Measurements from ENCODE around the gene KCNMA1.
"Not testable (repeated sequence)": the region's sequence is repeated elsewhere in the genome, so short reads cannot be mapped to it uniquely, and the experiment has no call there.

The KCNMA1 gene

DNA sequence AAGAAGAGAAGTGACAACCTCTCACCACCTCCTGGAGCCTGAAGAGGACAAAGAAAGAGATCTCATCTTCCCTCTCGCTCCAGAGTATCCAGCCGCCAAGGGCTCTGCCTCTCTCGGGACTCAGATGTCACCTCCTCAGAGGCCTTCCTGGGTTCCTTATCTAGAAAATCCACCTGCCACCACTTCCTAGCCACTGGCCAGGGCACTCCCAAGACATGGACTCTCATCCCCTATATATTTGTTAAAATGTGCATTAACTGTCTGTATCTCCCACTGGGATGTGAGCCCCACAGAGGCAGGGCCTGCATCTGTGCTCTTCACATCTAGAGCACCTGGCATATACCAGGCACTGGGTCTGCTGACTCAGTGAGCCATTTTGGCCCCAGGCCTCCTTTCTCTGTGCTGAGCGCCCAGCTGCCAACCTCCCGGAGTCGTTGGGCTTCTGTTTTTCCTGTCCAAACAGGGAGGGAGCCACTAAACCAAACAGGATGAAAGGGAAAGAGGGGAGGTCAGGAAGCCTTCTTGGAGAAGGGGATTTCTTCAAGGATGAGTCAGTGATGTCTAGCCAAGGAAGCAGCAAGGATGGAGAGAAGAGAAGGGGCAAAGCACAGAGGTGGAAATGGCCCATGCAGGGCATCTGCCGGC lies 58.9 kb downstream of the KCNMA1 start:
- no peak for DNase-seq

DNA sequence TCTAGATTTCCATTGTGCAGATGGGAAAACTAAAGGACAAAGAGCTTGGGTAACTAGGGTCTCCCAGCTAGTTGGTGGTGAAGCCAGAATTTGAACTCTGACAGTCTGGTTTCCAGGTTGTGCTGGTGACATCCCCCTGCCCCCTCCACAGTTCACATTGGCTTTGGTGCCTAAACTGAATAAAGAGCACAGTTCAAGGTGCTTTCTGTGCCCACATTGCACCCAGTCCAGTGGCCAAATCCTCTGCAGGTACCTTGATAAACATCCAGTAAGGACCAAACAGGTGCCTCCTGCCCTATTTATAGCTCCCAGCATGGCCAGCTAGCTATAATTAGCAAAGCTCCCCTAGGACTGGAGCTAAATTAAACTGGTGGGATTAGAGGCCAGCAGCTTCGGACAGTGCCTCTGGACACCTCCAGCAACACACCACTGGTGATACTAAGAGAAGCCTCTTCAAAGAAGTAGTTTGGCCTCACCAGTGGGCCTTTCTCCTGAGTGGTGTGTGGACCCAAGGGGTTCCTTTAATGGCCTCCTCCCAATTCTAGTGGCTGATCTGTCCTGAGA lies 59.9 kb downstream of the KCNMA1 start:
- no peak for DNase-seq

DNA sequence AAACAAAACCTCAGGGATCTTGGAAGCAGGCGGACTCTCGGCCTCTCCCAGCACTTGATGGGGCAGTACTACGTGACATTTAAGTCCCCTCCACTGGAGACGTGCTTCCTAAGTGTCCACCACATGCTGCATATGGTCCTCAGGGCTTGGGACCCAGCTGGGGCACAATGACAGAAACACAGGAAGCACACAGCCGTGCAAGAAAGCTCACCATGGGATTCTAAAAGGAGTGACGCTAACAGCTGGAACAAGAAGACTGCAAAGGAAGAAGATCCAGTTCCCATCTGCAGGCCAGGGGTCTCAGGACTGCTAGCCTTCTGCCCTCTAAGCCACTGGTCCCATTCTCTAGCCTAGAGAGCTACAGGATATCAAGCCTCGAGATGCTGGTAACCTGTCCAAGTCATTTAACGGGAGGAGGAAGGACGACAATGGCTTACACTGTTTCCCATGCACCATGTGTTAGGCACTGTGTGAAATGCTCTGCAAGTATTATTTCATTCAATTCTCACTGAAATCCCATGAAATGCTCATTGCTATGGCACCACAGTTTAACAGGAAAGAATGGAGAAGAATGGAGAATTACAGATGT lies 61.1 kb downstream of the KCNMA1 start:
- no peak for DNase-seq

DNA sequence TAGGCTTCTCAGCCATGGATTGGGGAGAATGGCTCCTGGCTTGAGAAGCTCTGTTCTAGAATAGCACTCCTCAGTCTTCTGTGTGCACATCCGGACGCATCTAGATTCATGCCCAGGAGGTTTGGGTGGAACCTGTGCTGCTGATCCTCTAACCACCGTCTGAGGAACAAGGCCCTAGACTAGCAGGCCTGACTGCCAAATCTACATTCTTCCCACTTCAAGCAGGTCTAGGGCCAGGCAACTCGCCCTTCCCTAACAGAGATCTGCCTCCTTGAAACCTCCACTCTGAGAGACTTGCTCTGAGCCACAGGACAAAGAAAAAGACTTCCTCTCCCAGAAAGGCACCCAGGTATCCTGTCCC lies 61.6 kb downstream of the KCNMA1 start:
- no peak for DNase-seq

DNA sequence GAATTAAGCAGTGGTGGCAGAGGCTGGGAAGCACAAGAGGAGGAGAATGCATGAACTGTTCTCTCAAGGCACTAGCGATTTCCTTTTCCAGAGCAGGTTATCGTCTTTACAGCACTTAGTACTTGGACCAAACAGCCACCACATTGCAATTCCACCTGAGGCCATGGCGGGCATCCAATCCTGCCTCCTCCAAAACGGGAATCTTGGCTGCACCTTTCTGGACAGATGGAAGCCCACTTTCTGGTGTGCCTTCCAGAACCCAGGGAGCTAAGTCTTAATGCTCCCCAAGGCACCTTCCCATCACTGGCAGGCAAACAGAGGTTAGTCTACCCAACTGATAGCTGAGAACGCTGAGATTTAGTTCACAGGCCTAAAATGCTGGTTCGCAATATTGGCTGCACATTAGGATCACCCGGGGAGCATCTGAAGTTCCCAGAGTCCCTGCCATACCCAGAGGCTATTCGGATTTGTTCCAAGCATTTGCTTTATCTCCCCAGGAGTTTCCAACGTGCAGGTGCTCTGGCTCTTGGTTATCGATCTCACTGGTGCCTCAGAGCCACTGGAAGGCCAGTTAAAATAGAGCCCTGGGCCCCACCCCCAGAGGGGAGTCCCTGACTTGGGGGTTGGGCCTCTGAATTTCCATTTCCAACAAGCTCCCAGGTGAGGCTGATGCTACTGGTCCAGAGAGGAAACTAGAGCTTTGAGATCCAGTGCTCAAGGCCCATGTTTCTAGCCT lies 62.2 kb downstream of the KCNMA1 start:
- DNase-seq = no peak

DNA sequence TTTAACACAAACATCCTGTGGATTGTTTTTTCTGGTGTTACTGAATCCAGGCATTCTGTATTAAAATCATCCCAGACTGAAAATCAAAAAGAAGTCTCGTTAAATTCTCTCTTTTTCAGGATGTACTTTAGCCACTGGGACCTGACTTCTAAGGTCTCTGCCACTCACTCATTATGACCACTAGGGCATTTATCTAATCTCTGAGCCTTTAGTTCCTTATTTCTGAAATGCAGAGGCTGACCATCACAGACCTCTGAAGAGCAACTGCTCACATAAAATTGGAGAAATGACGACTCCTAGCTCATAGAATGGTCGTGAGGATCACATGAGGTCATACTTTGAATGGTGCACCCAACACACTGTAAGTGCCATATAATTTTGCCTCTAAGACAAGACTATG lies 63.2 kb downstream of the KCNMA1 start:
- no peak for DNase-seq

DNA sequence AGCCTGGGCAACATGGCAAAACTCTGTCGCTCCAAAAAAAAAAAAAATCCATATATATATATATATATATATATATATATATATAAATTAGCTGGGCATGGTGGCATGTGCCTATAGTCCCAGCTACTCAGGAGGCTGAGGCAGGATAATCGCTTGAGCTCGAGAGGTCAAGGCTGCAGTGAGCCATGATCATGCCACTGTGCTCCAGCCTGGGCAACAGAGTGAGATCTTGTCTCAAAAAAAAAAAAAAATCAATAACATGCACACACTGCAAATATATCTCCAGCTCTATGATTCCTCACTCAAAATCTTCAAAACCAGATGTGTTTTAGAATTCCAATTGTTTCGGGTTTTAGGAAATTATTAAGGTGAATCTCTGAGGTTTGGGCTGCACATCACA lies 65.1 kb downstream of the KCNMA1 start:
- DNase-seq = not testable (repeated sequence)

DNA sequence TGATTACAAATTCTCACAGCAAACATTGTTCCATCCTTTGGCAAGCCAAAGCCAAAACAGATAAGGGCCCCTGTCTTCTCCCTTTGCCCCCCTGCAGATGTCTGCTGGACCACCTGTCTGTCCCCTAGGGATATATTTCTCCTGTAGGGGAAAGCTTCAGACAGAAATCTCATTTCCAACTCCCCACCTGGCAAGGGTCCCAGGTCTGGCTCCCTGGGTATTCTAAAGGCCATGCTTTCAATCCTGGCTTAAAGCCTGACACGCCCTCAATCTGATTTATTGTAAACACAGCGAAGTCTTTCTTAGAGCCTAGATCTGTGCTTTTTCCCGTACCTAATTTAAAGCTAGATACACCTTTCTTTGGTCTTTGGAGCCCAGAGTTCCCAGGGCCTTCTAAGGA lies 66.1 kb downstream of the KCNMA1 start:
- no peak for DNase-seq

DNA sequence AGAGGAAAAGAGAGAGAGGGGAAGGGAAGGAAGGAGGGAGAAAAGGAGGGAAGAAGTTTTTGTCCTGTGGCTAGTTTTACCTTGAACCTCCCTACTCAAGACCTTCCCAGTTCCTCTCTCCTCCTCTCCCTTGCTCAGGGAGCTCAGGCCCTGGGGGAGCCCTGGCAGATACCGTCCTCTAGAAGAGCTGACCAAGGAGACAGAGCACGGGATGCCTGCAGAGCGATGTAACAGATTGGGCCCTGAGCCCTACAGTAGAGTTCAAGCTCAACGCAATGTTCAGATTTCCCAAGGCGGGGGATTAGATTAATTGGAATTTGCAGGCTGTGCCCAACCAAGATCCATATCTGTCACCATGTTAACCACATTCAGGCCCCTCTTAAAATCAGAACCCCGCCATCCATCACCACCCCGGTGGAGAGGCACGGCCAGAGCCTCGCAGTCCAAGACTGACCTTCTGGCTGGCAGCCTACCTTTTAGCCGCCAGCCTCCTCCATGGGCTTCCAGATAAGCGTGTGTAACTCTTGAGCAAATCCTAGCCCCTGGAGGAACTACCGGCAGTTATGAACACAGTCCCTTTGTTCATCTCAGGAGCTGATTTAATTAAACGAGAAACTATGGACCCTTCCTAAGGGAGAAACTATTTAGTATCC lies 70.6 kb downstream of the KCNMA1 start:
- no peak for DNase-seq

DNA sequence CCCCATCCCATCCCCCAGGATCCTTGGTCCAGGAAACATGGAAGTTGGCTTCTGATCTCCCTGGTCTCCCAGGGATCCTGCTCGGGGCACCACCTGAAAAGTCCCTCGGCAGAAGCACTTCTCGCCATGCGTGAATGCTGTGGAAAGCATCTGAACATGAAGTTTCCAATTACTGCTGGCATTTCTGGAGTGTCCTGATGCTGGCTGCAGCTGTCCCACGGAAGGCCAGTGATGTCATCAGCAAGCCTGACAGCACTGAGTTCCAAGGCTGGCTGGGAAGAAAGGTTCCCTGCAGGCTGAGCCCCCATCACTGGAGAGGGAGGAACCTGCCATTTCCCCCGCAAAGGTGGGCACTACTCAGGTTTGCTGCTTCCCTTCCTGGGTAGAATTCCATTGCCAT lies 71.4 kb downstream of the KCNMA1 start:
- DNase-seq = no peak

DNA sequence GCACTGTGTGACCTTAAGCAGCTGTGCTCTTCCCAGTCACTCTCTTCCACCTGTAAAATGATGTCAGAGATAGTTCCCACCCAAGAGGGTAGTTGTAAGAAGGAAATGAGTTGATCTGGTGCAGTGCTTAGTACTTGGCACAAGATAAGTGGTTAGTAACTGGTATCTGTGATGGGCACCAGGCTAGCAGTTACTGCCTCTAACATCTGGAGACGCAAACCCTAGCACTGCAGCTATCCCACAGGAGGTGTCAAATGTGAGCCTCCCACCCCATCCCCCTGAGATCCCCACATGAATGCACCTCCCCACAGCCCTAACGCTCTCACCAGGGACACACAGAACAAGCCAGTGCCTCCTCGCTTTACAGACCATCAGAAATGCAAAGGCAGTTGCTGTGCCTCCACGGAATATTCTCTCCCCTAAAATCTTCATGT lies 72.0 kb downstream of the KCNMA1 start:
- no peak for DNase-seq

DNA sequence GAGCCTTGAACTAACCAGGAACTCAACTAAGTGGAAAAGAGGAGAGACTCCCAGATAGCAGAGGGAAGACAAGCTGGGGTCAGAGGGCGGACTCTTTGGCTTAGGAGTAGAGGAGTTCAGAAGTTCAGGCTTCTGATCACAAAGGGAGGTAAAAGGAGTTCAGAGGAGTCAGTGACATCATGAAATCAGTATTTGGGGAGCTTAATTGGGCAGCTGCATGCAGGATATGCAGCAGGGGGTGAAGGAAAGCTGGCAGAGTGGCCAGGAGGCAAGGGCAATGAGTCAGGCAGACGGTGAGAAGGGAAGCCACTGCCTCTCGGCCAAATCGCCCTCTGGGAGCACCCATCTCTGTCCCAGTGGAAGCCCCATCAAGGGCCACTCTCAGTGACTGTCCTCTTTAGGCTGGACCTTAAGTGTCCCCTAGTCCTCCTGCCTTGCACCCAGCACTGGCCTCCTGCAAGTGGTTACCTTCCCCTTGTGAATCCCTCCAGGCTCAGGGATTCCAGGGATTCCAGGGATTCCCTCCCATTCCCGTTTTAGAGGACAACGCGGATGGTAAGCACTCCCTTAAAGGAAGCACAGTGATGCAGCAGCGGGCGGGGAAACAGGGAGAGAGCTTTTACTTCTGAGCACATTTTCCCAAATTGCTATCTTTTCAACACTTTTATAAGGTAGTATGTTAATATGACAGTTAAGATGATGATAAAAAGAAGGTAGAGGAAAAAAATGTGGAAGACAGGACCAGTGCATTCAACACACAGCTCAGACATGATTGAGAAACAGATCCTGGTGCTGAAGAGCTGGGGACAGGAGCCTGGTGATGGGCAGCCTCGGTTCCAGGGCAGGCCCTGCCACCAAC lies 72.6 kb downstream of the KCNMA1 start:
- no peak for DNase-seq

DNA sequence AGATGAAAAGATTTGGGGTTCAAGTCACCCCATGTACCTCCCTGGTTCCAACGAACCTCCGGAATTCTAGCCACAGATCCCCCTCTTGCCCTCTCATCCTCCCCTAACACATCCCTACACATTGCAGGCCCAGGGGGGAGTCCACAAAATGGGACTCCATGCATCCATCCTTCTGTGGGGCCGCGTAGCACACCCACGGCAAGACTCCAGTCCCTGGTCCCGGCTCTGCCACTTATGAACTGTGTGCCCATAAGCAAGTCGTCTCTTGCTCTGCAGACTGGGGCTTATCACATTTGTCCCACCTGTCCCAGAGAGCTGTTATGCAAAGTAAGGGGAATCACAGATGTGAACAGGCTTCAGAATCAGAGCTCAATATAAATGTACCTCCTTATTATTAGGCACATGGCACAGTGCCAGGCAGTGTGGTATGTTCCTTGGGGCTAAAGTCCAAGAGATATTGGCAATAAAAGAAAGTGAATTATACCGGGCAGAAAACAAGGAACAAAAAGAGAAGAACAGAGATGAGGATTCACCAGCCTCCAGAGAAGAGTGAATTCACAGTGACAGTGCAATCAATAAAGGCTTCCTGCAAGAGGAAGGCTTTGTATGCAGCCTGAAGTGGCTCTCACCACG lies 73.9 kb downstream of the KCNMA1 start:
- no peak for DNase-seq

DNA sequence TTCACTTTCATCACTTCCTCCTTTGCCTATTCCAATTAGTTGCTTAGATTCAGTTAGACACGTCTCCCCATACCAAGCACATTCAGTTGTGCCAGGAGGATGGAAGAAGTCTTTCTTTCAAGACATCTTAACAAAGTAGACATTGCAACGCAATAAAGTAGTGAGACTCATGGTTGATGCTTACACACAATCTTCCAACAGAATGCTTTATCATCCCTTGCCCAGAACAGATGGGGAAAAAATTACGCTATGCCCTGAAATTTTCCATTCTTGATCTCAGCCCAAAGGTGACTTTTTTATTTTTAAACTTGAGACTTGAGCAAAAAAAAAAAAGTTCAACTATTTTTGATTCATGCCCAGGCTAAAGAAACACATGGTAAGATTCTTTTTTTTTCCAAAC lies 74.9 kb downstream of the KCNMA1 start:
- no peak for DNase-seq

DNA sequence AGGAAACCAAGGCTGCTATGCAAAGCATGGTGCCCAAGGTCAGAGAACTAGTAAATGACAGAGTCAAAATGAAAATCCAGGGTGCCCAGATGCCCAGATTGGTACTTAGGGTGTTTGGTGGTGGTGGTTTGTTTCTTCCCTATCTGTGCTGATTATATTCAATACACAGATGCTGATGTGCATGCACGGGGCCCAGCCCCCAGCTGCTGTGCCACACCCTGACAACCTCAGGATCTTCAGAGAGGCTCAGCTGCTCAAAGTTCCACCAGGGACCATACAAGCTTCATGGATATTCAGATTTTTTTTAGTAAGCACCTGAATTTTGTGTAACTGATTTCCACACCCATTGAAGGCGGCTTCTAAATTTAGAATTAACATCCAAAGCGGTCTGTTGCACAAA lies 75.6 kb downstream of the KCNMA1 start:
- DNase-seq = no peak

DNA sequence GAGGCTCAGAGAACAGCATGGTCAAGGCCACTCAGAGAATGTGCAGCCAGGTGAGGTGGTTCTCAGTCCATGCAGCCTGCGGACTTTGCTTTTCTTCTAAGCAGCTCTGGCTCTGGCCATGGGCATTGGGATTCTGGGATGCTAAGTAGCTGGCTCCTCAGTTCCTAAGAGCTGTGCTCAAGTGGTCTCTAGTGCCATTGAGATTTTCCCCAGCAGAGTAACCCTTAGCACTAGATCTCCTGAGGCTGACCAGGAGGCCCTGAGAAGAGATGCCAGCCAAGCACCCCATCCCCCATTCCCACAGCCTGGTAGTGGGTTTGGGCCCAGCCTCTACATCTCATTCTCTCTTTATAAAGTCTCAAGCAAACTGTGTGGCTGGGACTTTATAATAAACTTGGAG lies 77.1 kb downstream of the KCNMA1 start:
- DNase-seq = no peak

DNA sequence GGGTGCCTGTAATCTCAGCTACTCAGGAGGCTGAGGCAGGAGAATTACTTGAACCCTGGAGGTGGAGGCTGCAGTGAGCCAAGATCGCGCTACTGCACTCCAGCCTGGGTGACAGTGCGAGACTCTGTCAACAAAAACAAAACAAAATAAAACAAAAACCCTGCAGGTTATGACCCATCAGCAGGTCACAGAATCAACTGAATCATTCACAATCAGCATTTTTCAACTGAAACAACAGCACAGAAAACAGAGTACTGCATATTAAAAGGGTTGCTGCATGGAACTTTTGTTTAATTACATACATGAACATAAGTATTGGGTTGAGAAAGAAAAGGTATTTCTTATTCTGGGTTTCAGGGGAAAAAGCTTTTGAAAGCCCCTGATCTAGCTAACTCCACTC lies 77.6 kb downstream of the KCNMA1 start:
- no peak for DNase-seq

DNA sequence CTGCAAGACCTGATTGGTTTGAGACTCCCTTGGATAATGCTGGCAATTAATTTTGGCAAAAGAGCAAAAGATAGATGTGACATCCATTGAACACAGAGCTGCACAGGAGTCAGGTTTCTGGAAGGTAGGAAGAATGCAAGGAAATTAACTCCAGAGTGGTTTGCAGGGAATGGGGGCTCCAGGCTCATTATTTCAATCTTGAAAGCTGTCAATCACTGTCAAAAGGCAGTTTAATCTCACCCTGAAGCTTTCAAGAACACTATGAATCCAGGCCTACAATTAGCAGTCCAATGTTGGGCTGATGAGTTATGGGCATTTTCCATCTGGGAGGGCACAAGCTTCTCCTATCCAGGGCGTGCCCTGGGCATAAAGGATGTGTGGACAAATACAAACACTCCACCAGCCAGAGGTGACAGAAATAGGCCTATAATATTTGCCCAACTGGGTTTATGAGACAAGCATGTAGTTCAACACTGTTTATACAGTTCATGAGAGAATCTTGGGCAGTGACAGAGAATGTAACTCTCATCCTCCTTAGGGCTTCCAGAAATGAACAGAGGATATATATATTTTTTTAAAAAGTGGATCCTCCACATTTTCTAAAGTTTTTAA lies 80.5 kb downstream of the KCNMA1 start:
- no peak for DNase-seq

DNA sequence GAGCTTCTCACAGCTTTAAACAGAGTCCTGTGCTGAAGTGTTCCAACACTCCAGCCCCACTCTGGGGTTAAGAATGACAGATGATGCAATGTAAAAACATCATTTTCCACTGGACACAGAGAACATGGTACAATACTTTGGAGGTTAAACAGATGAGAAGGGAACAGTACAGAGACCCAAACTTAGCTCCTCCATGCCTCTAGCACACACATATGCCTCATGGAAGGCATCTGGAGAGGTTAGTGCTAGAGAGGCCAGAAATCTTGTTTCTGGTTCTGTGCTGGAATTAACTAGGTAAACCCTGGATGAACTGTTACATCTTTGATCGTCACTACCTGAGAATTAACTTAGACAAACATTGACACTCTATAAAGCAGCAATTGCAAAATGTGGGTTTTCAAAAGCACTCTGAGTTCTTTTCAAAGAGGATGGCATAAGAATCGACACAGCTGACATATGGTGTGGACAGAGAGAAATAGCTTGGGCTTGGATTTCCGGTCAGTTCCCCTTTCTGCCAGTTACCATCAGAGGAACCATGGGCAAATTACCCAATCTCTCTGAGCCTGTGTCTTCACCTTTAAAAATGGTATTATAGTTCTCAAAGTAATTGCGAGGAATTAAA lies 81.9 kb downstream of the KCNMA1 start:
- no peak for DNase-seq

DNA sequence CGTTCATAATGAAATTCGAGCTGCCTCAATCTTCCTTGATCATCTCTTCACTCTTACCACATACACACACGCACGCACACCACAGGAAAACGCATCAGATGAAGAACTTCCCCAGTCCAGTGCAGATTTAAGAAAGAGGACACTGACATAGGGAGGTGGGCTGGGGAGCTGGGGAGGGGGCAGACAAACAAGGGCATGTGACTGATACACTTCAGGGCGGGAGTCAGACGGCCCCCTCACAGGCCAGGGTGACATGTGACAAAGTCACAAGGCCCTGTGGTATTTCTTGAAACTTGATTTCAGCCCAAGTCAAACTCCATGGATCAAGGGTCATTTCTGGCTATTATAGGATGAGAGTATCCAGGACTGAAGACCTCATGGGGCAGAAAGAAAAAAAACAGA lies 82.6 kb downstream of the KCNMA1 start:
- DNase-seq = no peak

DNA sequence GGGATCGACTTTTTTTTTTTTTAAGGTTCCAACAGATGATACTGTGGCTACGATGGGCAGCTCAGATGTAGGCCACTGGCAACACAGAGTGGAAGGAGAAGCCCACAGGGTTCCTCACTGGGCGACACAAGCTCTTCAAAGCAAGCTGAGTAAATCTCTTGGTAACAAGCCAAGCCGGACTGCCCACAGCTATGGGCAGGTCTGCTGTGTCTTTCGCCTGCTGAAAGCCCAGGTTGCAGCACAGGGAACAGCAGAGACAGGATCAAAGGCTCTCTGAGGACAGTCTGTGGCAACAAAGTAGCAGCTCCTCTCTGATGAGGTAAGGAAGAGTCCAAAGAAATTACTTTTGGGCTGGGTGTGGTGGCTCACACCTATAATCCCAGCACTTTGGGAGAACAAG lies 83.6 kb downstream of the KCNMA1 start:
- DNase-seq = no peak
